ENCODE data around the gene DNPH1. TPM values are rescaled to one million over a fixed set of nuclear protein-coding genes. Genes with fewer than 3 reads are reported as not detected.

DNPH1 gene
- total and polyA plus RNA-seq, 2 experiments from 2014 or later, result 29.2 to 50.0 TPM

DNA sequence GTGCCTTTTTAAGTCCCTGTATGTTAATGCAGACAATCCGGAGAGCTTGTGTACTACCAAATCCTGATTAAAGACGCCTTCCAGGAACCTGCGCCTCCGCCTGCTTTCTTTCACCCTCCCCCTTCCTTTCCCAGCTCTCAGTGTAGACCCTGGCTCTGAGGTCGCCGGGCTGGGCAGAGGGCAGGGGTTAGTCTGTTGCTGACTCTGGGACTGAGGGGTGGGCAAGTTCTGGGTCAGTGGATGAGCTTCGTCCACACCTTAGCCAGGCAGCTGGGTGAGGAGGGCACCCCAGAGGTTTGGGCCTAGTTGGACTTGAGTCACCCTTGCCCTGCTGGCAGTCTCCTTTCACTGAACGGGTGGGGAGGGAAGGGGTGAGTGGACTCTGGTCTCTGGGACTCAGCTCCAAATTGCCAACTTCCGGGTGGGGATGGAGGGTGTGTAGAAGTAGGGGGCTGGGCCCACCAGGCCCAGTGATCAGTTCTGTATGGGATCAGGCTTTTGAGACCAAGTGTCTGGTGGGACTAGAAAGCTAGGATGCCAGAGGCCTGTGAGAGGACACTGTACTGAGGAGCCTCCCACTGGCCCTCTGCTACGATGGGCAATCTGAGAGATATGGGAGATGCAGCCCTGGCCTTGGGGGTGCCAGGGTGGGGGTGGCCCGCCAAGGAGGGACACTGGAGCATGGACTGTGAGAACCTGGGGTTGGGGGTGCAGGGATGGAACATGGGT is 47.5 kb upstream of the DNPH1 start:
- Mint-ChIP-seq H3K4me3 (peak overlapping the region; percentile 75), H3K4me1 (peaks cover 36% of the 10 kb centered on the region), H3K36me3 (ENCODE audit: low read depth) (no peaks in the 10 kb centered on the region), H3K27ac (no peak overlapping the region), H3K9me3 (no peaks in the 10 kb centered on the region), H3K27me3 (ENCODE audit: insufficient read depth, low read depth, poor library complexity) (peaks cover 40% of the 10 kb centered on the region)
- peaks cover 25% of the 10 kb centered on the region for H3K4me1 ChIP-seq (ENCODE audit: insufficient read depth)
- H2AFZ ChIP-seq, result peak overlapping the region; percentile 84
- no peaks in the 10 kb centered on the region for H3K36me3 ChIP-seq (ENCODE audit: insufficient read depth)
- ATAC-seq (peak; percentile 28), DNase-seq (ENCODE audit: low spot score) (peak; percentile 64)
- H3K9me2 ChIP-seq (ENCODE audit: insufficient read depth), result no peaks in the 10 kb centered on the region
- no peaks in the 10 kb centered on the region for H4K20me1 ChIP-seq (replicated peaks; ENCODE audit: insufficient read depth)
- no peak overlapping the region for H3K27ac ChIP-seq (ENCODE audit: low read depth)
- H3K27me3 ChIP-seq (ENCODE audit: insufficient read depth), result peaks cover 59% of the 10 kb centered on the region
- no peaks in the 10 kb centered on the region for H3K79me2 ChIP-seq (replicated peaks; ENCODE audit: insufficient read depth)
- TF ChIP-seq POLR2AphosphoS5 (IDR thresholded peaks at IDR 0.05; ENCODE audit: low read depth) (no peak), EZH2phosphoT487 (IDR thresholded peaks at IDR 0.05; ENCODE audit: unreplicated experiment) (no peak), ZNF331 (CRISPR knock-in tag; IDR thresholded peaks at IDR 0.05; ENCODE audit: low read depth) (no peak), EZH2 (IDR thresholded peaks at IDR 0.05; ENCODE audit: low read depth, unreplicated experiment) (no peak), ZNF114 (CRISPR knock-in tag; IDR thresholded peaks at IDR 0.05) (no peak), STAT1 (IDR thresholded peaks at IDR 0.05; ENCODE audit: unreplicated experiment) (no peak), JUNB (IDR thresholded peaks at IDR 0.05; ENCODE audit: unreplicated experiment) (no peak)
- TF ChIP-seq, protein P1, sequence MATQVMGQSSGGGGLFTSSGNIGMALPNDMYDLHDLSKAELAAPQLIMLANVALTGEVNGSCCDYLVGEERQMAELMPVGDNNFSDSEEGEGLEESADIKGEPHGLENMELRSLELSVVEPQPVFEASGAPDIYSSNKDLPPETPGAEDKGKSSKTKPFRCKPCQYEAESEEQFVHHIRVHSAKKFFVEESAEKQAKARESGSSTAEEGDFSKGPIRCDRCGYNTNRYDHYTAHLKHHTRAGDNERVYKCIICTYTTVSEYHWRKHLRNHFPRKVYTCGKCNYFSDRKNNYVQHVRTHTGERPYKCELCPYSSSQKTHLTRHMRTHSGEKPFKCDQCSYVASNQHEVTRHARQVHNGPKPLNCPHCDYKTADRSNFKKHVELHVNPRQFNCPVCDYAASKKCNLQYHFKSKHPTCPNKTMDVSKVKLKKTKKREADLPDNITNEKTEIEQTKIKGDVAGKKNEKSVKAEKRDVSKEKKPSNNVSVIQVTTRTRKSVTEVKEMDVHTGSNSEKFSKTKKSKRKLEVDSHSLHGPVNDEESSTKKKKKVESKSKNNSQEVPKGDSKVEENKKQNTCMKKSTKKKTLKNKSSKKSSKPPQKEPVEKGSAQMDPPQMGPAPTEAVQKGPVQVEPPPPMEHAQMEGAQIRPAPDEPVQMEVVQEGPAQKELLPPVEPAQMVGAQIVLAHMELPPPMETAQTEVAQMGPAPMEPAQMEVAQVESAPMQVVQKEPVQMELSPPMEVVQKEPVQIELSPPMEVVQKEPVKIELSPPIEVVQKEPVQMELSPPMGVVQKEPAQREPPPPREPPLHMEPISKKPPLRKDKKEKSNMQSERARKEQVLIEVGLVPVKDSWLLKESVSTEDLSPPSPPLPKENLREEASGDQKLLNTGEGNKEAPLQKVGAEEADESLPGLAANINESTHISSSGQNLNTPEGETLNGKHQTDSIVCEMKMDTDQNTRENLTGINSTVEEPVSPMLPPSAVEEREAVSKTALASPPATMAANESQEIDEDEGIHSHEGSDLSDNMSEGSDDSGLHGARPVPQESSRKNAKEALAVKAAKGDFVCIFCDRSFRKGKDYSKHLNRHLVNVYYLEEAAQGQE (IDR thresholded peaks at IDR 0.05; ENCODE audit: unreplicated experiment), result no peak
- TF ChIP-seq, protein P2, sequence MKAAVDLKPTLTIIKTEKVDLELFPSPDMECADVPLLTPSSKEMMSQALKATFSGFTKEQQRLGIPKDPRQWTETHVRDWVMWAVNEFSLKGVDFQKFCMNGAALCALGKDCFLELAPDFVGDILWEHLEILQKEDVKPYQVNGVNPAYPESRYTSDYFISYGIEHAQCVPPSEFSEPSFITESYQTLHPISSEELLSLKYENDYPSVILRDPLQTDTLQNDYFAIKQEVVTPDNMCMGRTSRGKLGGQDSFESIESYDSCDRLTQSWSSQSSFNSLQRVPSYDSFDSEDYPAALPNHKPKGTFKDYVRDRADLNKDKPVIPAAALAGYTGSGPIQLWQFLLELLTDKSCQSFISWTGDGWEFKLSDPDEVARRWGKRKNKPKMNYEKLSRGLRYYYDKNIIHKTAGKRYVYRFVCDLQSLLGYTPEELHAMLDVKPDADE (IDR thresholded peaks at IDR 0.05), result no peak
- TF ChIP-seq, protein P3, sequence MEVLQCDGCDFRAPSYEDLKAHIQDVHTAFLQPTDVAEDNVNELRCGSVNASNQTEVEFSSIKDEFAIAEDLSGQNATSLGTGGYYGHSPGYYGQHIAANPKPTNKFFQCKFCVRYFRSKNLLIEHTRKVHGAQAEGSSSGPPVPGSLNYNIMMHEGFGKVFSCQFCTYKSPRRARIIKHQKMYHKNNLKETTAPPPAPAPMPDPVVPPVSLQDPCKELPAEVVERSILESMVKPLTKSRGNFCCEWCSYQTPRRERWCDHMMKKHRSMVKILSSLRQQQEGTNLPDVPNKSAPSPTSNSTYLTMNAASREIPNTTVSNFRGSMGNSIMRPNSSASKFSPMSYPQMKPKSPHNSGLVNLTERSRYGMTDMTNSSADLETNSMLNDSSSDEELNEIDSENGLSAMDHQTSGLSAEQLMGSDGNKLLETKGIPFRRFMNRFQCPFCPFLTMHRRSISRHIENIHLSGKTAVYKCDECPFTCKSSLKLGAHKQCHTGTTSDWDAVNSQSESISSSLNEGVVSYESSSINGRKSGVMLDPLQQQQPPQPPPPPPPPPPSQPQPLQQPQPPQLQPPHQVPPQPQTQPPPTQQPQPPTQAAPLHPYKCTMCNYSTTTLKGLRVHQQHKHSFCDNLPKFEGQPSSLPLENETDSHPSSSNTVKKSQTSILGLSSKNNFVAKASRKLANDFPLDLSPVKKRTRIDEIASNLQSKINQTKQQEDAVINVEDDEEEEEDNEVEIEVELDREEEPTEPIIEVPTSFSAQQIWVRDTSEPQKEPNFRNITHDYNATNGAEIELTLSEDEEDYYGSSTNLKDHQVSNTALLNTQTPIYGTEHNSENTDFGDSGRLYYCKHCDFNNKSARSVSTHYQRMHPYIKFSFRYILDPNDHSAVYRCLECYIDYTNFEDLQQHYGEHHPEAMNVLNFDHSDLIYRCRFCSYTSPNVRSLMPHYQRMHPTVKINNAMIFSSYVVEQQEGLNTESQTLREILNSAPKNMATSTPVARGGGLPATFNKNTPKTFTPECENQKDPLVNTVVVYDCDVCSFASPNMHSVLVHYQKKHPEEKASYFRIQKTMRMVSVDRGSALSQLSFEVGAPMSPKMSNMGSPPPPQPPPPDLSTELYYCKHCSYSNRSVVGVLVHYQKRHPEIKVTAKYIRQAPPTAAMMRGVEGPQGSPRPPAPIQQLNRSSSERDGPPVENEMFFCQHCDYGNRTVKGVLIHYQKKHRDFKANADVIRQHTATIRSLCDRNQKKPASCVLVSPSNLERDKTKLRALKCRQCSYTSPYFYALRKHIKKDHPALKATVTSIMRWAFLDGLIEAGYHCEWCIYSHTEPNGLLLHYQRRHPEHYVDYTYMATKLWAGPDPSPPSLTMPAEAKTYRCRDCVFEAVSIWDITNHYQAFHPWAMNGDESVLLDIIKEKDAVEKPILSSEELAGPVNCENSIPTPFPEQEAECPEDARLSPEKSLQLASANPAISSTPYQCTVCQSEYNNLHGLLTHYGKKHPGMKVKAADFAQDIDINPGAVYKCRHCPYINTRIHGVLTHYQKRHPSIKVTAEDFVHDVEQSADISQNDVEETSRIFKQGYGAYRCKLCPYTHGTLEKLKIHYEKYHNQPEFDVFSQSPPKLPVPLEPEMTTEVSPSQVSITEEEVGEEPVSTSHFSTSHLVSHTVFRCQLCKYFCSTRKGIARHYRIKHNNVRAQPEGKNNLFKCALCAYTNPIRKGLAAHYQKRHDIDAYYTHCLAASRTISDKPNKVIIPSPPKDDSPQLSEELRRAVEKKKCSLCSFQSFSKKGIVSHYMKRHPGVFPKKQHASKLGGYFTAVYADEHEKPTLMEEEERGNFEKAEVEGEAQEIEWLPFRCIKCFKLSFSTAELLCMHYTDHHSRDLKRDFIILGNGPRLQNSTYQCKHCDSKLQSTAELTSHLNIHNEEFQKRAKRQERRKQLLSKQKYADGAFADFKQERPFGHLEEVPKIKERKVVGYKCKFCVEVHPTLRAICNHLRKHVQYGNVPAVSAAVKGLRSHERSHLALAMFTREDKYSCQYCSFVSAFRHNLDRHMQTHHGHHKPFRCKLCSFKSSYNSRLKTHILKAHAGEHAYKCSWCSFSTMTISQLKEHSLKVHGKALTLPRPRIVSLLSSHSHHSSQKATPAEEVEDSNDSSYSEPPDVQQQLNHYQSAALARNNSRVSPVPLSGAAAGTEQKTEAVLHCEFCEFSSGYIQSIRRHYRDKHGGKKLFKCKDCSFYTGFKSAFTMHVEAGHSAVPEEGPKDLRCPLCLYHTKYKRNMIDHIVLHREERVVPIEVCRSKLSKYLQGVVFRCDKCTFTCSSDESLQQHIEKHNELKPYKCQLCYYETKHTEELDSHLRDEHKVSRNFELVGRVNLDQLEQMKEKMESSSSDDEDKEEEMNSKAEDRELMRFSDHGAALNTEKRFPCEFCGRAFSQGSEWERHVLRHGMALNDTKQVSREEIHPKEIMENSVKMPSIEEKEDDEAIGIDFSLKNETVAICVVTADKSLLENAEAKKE (CRISPR knock-in tag; IDR thresholded peaks at IDR 0.05), result no peak
- H3F3A ChIP-seq (replicated peaks; ENCODE audit: low read depth), result peaks cover 2% of the 10 kb centered on the region; the same call in 1 of the 2 replicates
- H3K4me2 ChIP-seq, result peak overlapping the region; percentile 89
- H3K4me3 ChIP-seq, result peak overlapping the region; percentile 78
